Neural progenitor cell (in vitro differentiated cells): ENCODE data around the gene OR52N2. TPM values are rescaled to one million over a fixed set of nuclear protein-coding genes. Genes with fewer than 3 reads are reported as not detected.

Experiments
- DNase-seq: peaks from one replicate; pipeline ENCODE4 v3.0.0-alpha.2; 2016; ENCODE audit warnings: low spot score
- H2AFZ ChIP-seq: fragments of 200-600 bp; sonication (generic); replicated peaks from 2 replicates; pipeline ENCODE4 v1.6.1; 2016; ENCODE audit warnings: antibody characterized with exemption
- H3F3A ChIP-seq: fragments of 200-600 bp; sonication (generic); 2 replicates; pipeline ENCODE4 v1.6.1; 2016; ENCODE audit warnings: antibody characterized with exemption, low read depth
- H3K27ac ChIP-seq: fragments of 200-600 bp; sonication (generic); 2 replicates; pipeline ENCODE4 v1.5.1; 2016; ENCODE audit warnings: mild to moderate bottlenecking
- H3K27me3 ChIP-seq: fragments of 200-600 bp; sonication (generic); 2 replicates; pipeline ENCODE4 v1.6.1; 2016; ENCODE audit warnings: mild to moderate bottlenecking, moderate library complexity
- H3K36me3 ChIP-seq: fragments of 200-600 bp; sonication (generic); 2 replicates; pipeline ENCODE4 v1.5.1; 2016
- H3K4me1 ChIP-seq: fragments of 200-600 bp; sonication (generic); 2 replicates; pipeline ENCODE4 v1.6.1; 2016; ENCODE audit warnings: mixed run types
- H3K4me2 ChIP-seq: fragments of 200-600 bp; sonication (generic); 2 replicates; pipeline ENCODE4 v1.6.1; 2016
- H3K4me3 ChIP-seq: fragments of 200-600 bp; sonication (generic); 2 replicates; pipeline ENCODE4 v1.5.1; 2016
- H3K79me2 ChIP-seq: fragments of 200-600 bp; sonication (generic); 2 replicates; pipeline ENCODE4 v1.6.1; 2016; ENCODE audit warnings: low read depth
- H3K9ac ChIP-seq: fragments of 200-600 bp; sonication (generic); 2 replicates; pipeline ENCODE4 v1.6.1; 2016
- H3K9me3 ChIP-seq: fragments of 200-600 bp; sonication (generic); 2 replicates; pipeline ENCODE4 v1.5.1; 2016; ENCODE audit warnings: low read depth
- H4K20me1 ChIP-seq: fragments of 200-600 bp; sonication (generic); 2 replicates; pipeline ENCODE4 v1.6.1; 2016; ENCODE audit warnings: low read depth
- H3K27ac Mint-ChIP-seq: 3 replicates; pipeline ENCODE4 v1.8.0; 2021; ENCODE audit warnings: mixed read lengths
- H3K27me3 Mint-ChIP-seq: 2 replicates; pipeline ENCODE4 v1.8.0; 2022; ENCODE audit warnings: low read depth, mild to moderate bottlenecking, inconsistent platforms, moderate library complexity, mixed read lengths; ENCODE audit not compliant: insufficient read depth
- H3K36me3 Mint-ChIP-seq: 3 replicates; pipeline ENCODE4 v1.8.0; 2021; ENCODE audit warnings: mixed read lengths
- H3K4me1 Mint-ChIP-seq: 3 replicates; pipeline ENCODE4 v1.8.0; 2021; ENCODE audit warnings: mixed read lengths
- H3K4me3 Mint-ChIP-seq: 3 replicates; pipeline ENCODE4 v1.8.0; 2021; ENCODE audit warnings: mild to moderate bottlenecking, moderate library complexity, mixed read lengths
- H3K9me3 Mint-ChIP-seq: 3 replicates; pipeline ENCODE4 v1.8.0; 2020; ENCODE audit warnings: mixed read lengths
- CTCF ChIP-seq: fragments of 200-600 bp; sonication (generic); IDR thresholded peaks from 2 replicates; pipeline ENCODE4 v1.5.1; 2017; ENCODE audit warnings: antibody characterized with exemption, mild to moderate bottlenecking
- EZH2 ChIP-seq: fragments of 200-600 bp; sonication (generic); IDR thresholded peaks from 2 replicates; pipeline ENCODE4 v1.6.1; 2017; ENCODE audit warnings: antibody characterized with exemption, mild to moderate bottlenecking, moderate library complexity
- EZH2phosphoT487 ChIP-seq: fragments of 200-600 bp; sonication (generic); IDR thresholded peaks from 2 replicates; pipeline ENCODE4 v1.6.1; 2017; ENCODE audit warnings: antibody characterized with exemption
- total RNA-seq: library from RNA; depleted of rRNA; stranded (reverse); fragments of >200 nt; gene quantifications from 2 replicates; pipeline ENCODE4 v1.2.3, GENCODE V29; 2015; ENCODE audit warnings: low replicate concordance

The OR52N2 gene
- total RNA-seq, 1 donor from 2014 or later, result not detected

GRCh38 chr11:5857590-5857989, 48.9 kb downstream of the OR52N2 start, which contains the start of gene OR52E8:
Gene OR52E8 (minus strand): TSS chr11:5857690. CDS start chr11:5857690, 0 bp downstream.
- Mint-ChIP-seq H3K4me3 (no peak within 1 kb of the TSS), H3K36me3 (no peaks in the 10 kb centered on the region)
- H2AFZ ChIP-seq, result no peak within 1 kb of the TSS

GRCh38 chr11:5865826-5866225, 57.1 kb downstream of the OR52N2 start:
- no peaks in the 10 kb centered on the region for H3K9me3 ChIP-seq
- H3K27ac Mint-ChIP-seq, result no peak overlapping the region
- no peak for DNase-seq
- H3K4me2 ChIP-seq, result no peak overlapping the region
- no peak overlapping the region for H2AFZ ChIP-seq
- no peaks in the 10 kb centered on the region for H3K27me3 ChIP-seq
- H3K36me3 Mint-ChIP-seq, result no peaks in the 10 kb centered on the region
- H3K9ac ChIP-seq, result no peak overlapping the region
- no peaks in the 10 kb centered on the region for H3K4me1 Mint-ChIP-seq
- H4K20me1 ChIP-seq, result no peaks in the 10 kb centered on the region
- H3K4me1 ChIP-seq, result no peaks in the 10 kb centered on the region
- no peaks in the 10 kb centered on the region for H3K27me3 Mint-ChIP-seq
- no peak overlapping the region for H3K27ac ChIP-seq
- no peaks in the 10 kb centered on the region for H3K9me3 Mint-ChIP-seq
- no peaks in the 10 kb centered on the region for H3K36me3 ChIP-seq
- H3F3A ChIP-seq, result no peaks in the 10 kb centered on the region
- no peaks in the 10 kb centered on the region for H3K79me2 ChIP-seq
- no peak overlapping the region for H3K4me3 Mint-ChIP-seq
- no peak overlapping the region for H3K4me3 ChIP-seq
- TF ChIP-seq EZH2, result no peak
- no peak for TF ChIP-seq CTCF
- no peak for TF ChIP-seq EZH2phosphoT487

More at GRCh38 chr11:5857590-5857989, 48.9 kb downstream of the OR52N2 start, which contains the start of gene OR52E8:
- Histone ChIP-seq H3K4me2 (no peak within 1 kb of the TSS), H4K20me1 (no peaks in the 10 kb centered on the region), H3K4me1 (no peaks in the 10 kb centered on the region), H3K9me3 (no peaks in the 10 kb centered on the region), H3K9ac (no peak within 1 kb of the TSS), H3F3A (no peaks in the 10 kb centered on the region), H3K27ac (no peak within 1 kb of the TSS), H3K4me3 (no peak within 1 kb of the TSS), H3K36me3 (no peaks in the 10 kb centered on the region), H3K27me3 (no peaks in the 10 kb centered on the region), H3K79me2 (no peaks in the 10 kb centered on the region)
- H3K27ac Mint-ChIP-seq, result no peak within 1 kb of the TSS
- no peaks in the 10 kb centered on the region for H3K27me3 Mint-ChIP-seq
- TF ChIP-seq EZH2phosphoT487 (no peak), EZH2 (no peak), CTCF (no peak)
- no peaks in the 10 kb centered on the region for H3K4me1 Mint-ChIP-seq
- H3K9me3 Mint-ChIP-seq, result peaks cover 2% of the 10 kb centered on the region
- no peak for DNase-seq

Other genes starting within 250 kb of the OR52N2 start
- gene OR52B6, start 228.0 kb upstream of the OR52N2 start, total RNA-seq, result not detected in 2 replicates
- gene TRIM6, start 212.3 kb upstream of the OR52N2 start, total RNA-seq, result 7.1 and 7.4 TPM in 2 replicates
- 4.1 and 4.5 TPM in 2 replicates for gene TRIM34, start 183.9 kb upstream of the OR52N2 start, total RNA-seq
- gene TRIM5, start 123.8 kb upstream of the OR52N2 start, total RNA-seq, result 24.5 and 26.7 TPM in 2 replicates
- gene TRIM22, start 119.1 kb upstream of the OR52N2 start, total RNA-seq, result 15.1 and 21.3 TPM in 2 replicates
- 0.41 TPM in 1 of 2 replicates, not detected in the other for gene OR56B1, start 72.5 kb upstream of the OR52N2 start, total RNA-seq
- gene OR52N4, start 54.7 kb upstream of the OR52N2 start, total RNA-seq, result 0.12 TPM in 1 of 2 replicates, not detected in the other
- gene OR52N5, start 25.6 kb upstream of the OR52N2 start, total RNA-seq, result not detected in 2 replicates
- 0.12 TPM in 1 of 2 replicates, not detected in the other for gene OR52N1, start 17.7 kb upstream of the OR52N2 start, total RNA-seq
- gene OR52E6, start 33.0 kb downstream of the OR52N2 start, total RNA-seq, result not detected in 2 replicates
- gene OR52E8, start 48.8 kb downstream of the OR52N2 start, total RNA-seq, result 0.46 TPM in 1 of 2 replicates, not detected in the other
- not detected in 2 replicates for gene OR52E4, start 71.7 kb downstream of the OR52N2 start, total RNA-seq
- gene OR52E5, start 84.3 kb downstream of the OR52N2 start, total RNA-seq, result not detected in 2 replicates
- not detected in 2 replicates for gene OR56A3, start 133.3 kb downstream of the OR52N2 start, total RNA-seq
- 0.40 TPM in 1 of 2 replicates, not detected in the other for gene OR56A5, start 159.6 kb downstream of the OR52N2 start, total RNA-seq
- gene OR52L1, start 178.1 kb downstream of the OR52N2 start, total RNA-seq, result 2.3 TPM in 1 of 2 replicates, not detected in the other
- 0.30 and 0.62 TPM in 2 replicates for gene OR56A4, start 198.0 kb downstream of the OR52N2 start, total RNA-seq
- 0.87 and 1.8 TPM in 2 replicates for gene OR56A1, start 221.8 kb downstream of the OR52N2 start, total RNA-seq